Activated CD8-positive, alpha-beta memory T cell treated with anti-CD3 and anti-CD28 coated beads for 48 hours (primary cell): Measurements from ENCODE around the gene KIRREL2.

Experiments
- DNase-seq, 3 experiments: peaks; one replicate each; pipeline ENCODE4 v3.0.0-alpha.2; 2020; ENCODE audit warnings: low read depth in 2 of 3, low spot score in 2 of 3

The KIRREL2 gene

GRCh38 chr19:35844482-35845214, 12.1 kb upstream of the KIRREL2 start:
- DNase-seq = no peak

GRCh38 chr19:35845215-35846037, 11.3 kb upstream of the KIRREL2 start:
- no peak for DNase-seq

- DNase-seq = no peak
Measured at GRCh38 chr19:35846038-35846668, 10.6 kb upstream of the KIRREL2 start.

GRCh38 chr19:35847911-35848310, 8.8 kb upstream of the KIRREL2 start:
- DNase-seq = no peak

GRCh38 chr19:35848486-35848885, 8.2 kb upstream of the KIRREL2 start:
- DNase-seq = no peak

GRCh38 chr19:35848919-35849505, 7.7 kb upstream of the KIRREL2 start:
- DNase-seq = no peak

- no peak for DNase-seq
Measured at GRCh38 chr19:35851213-35852028, 5.3 kb upstream of the KIRREL2 start.

GRCh38 chr19:35852029-35852780, 4.5 kb upstream of the KIRREL2 start, which contains the start of gene NPHS1:
NPHS1 (minus strand) TSS chr19:35852504; CDS start chr19:35851837, 667 bp downstream.
- no peak for DNase-seq

GRCh38 chr19:35853038-35853756, 3.5 kb upstream of the KIRREL2 start:
- no peak for DNase-seq

- DNase-seq = no peak
Measured at GRCh38 chr19:35858311-35858710, 1.6 kb downstream of the KIRREL2 start.

- DNase-seq = no peak
Measured at GRCh38 chr19:35859414-35859813, 2.7 kb downstream of the KIRREL2 start.

- DNase-seq = no peak
Measured at GRCh38 chr19:35860436-35860817, 3.7 kb downstream of the KIRREL2 start.

- no peak for DNase-seq
Measured at GRCh38 chr19:35860818-35861639, 4.3 kb downstream of the KIRREL2 start.

GRCh38 chr19:35861640-35862160, 5.0 kb downstream of the KIRREL2 start:
- DNase-seq = no peak

- no peak for DNase-seq
Measured at GRCh38 chr19:35862528-35862927, 5.8 kb downstream of the KIRREL2 start.

GRCh38 chr19:35863018-35863417, 6.3 kb downstream of the KIRREL2 start:
- DNase-seq = no peak

GRCh38 chr19:35868172-35868822, 11.6 kb downstream of the KIRREL2 start, which contains the start of gene APLP1:
APLP1 (plus strand) TSS chr19:35868574; CDS start chr19:35868637, 63 bp downstream.
- peak; percentile 30 to 54 (median 45) for DNase-seq
